ENCODE results near the gene CELA2A. TPM values are rescaled to one million over a fixed set of nuclear protein-coding genes. Genes with fewer than 3 reads are reported as not detected.
"Not testable (repeated sequence)": the region's sequence is repeated elsewhere in the genome, so short reads cannot be mapped to it uniquely, and the experiment has no call there.

The CELA2A gene
- polyA plus RNA-seq, 3 donors = not detected

GRCh38 chr1:15482983-15483543 is 26.5 kb downstream of the CELA2A start:
- H3K9ac ChIP-seq (ENCODE audit: insufficient read depth, low read length, poor library complexity, severe bottlenecking); H3K79me2 ChIP-seq (ENCODE audit: insufficient read depth, low read length); H3K27ac ChIP-seq (ENCODE audit: low read depth in 1 of 2, low read length in 2 of 2); H3K4me2 ChIP-seq (replicated peaks; ENCODE audit: extremely low read depth, low read length, poor library complexity, severe bottlenecking); H3K4me3 Mint-ChIP-seq; H3K36me3 ChIP-seq (replicated peaks in 1 of 2; ENCODE audit: control insufficient read depth in 1 of 2, insufficient read depth in 2 of 2, low read length in 2 of 2); H3K4me1 ChIP-seq (ENCODE audit: control insufficient read depth in 1 of 2, insufficient read depth in 2 of 2, low read length in 2 of 2); H3K4me3 ChIP-seq (replicated peaks in 1 of 3; ENCODE audit: low read depth in 2 of 3, low read length in 3 of 3); intact Hi-C loops (cut with micrococcal nuclease); H3K4me1 Mint-ChIP-seq; H3K9me3 Mint-ChIP-seq; H3K27me3 Mint-ChIP-seq (ENCODE audit: low read depth in 3 of 3); H3K9me3 ChIP-seq (replicated peaks in 1 of 2; ENCODE audit: control insufficient read depth in 1 of 2, insufficient read depth in 1 of 2, low read length in 2 of 2); DNase-seq; H4K20me1 ChIP-seq (ENCODE audit: insufficient read depth, low read length); H3K27me3 ChIP-seq (ENCODE audit: control insufficient read depth in 2 of 2, insufficient read depth in 2 of 2, low read length in 2 of 2); H2AFZ ChIP-seq (ENCODE audit: insufficient read depth, low read depth, low read length, poor library complexity, severe bottlenecking): not testable (repeated sequence)
- WGBS (ENCODE audit: insufficient coverage) = 93% methylated on average over 8 of the region's 16 CpGs
- peaks cover 8 to 12% of the 10 kb centered on the region in 2 donors for H3K36me3 Mint-ChIP-seq
- H3K27ac Mint-ChIP-seq = peak overlapping the region in 1 of 7 donors; percentile 54

GRCh38 chr1:15483971-15484370 is 27.4 kb downstream of the CELA2A start:
- intact Hi-C loops (cut with micrococcal nuclease) = no loop called here
- Histone ChIP-seq H2AFZ (ENCODE audit: insufficient read depth, low read depth, low read length, poor library complexity, severe bottlenecking) (no peak overlapping the region), H3K79me2 (ENCODE audit: insufficient read depth, low read length) (no peaks in the 10 kb centered on the region), H3K9me3 (replicated peaks in 1 of 2; ENCODE audit: control insufficient read depth in 1 of 2, insufficient read depth in 1 of 2, low read length in 2 of 2) (no peaks in the 10 kb centered on the region), H3K9ac (ENCODE audit: insufficient read depth, low read length, poor library complexity, severe bottlenecking) (no peak overlapping the region), H3K27ac (ENCODE audit: low read depth in 1 of 2, low read length in 2 of 2) (no peak overlapping the region), H3K4me1 (ENCODE audit: control insufficient read depth in 1 of 2, insufficient read depth in 2 of 2, low read length in 2 of 2) (no peaks in the 10 kb centered on the region), H3K36me3 (replicated peaks in 1 of 2; ENCODE audit: control insufficient read depth in 1 of 2, insufficient read depth in 2 of 2, low read length in 2 of 2) (no peaks in the 10 kb centered on the region), H3K27me3 (ENCODE audit: control insufficient read depth in 2 of 2, insufficient read depth in 2 of 2, low read length in 2 of 2) (no peaks in the 10 kb centered on the region), H3K4me3 (replicated peaks in 1 of 3; ENCODE audit: low read depth in 2 of 3, low read length in 3 of 3) (no peak overlapping the region), H3K4me2 (replicated peaks; ENCODE audit: extremely low read depth, low read length, poor library complexity, severe bottlenecking) (no peak overlapping the region), H4K20me1 (ENCODE audit: insufficient read depth, low read length) (no peaks in the 10 kb centered on the region)
- no peak overlapping the region for H3K4me3 Mint-ChIP-seq
- 92% methylated on average over 2 of the region's 2 CpGs for WGBS (ENCODE audit: insufficient coverage)
- peaks cover 0 to 3% (median 0%) of the 10 kb centered on the region in 3 donors for H3K27me3 Mint-ChIP-seq (ENCODE audit: low read depth in 3 of 3)
- TF ChIP-seq CTCF (IDR thresholded peaks at IDR 0.05) = no peak
- H3K9me3 Mint-ChIP-seq = peaks cover 0 to 4% (median 0%) of the 10 kb centered on the region in 7 donors
- peaks cover 8 to 12% of the 10 kb centered on the region in 2 donors for H3K36me3 Mint-ChIP-seq
- H3K27ac Mint-ChIP-seq = no peak overlapping the region
- peaks cover 2% of the 10 kb centered on the region for H3K4me1 Mint-ChIP-seq
- DNase-seq = no peak

- intact Hi-C loops (cut with micrococcal nuclease); H3K9ac ChIP-seq (ENCODE audit: insufficient read depth, low read length, poor library complexity, severe bottlenecking); H3K9me3 Mint-ChIP-seq; H2AFZ ChIP-seq (ENCODE audit: insufficient read depth, low read depth, low read length, poor library complexity, severe bottlenecking); H3K27me3 ChIP-seq (ENCODE audit: control insufficient read depth in 2 of 2, insufficient read depth in 2 of 2, low read length in 2 of 2); H3K4me2 ChIP-seq (replicated peaks; ENCODE audit: extremely low read depth, low read length, poor library complexity, severe bottlenecking); H3K27me3 Mint-ChIP-seq (ENCODE audit: low read depth in 3 of 3); H3K27ac ChIP-seq (ENCODE audit: low read depth in 1 of 2, low read length in 2 of 2); H3K9me3 ChIP-seq (replicated peaks in 1 of 2; ENCODE audit: control insufficient read depth in 1 of 2, insufficient read depth in 1 of 2, low read length in 2 of 2); H4K20me1 ChIP-seq (ENCODE audit: insufficient read depth, low read length); H3K4me3 ChIP-seq (replicated peaks in 1 of 3; ENCODE audit: low read depth in 2 of 3, low read length in 3 of 3); H3K4me1 Mint-ChIP-seq; H3K79me2 ChIP-seq (ENCODE audit: insufficient read depth, low read length); H3K36me3 ChIP-seq (replicated peaks in 1 of 2; ENCODE audit: control insufficient read depth in 1 of 2, insufficient read depth in 2 of 2, low read length in 2 of 2); H3K4me3 Mint-ChIP-seq; DNase-seq; H3K4me1 ChIP-seq (ENCODE audit: control insufficient read depth in 1 of 2, insufficient read depth in 2 of 2, low read length in 2 of 2); H3K27ac Mint-ChIP-seq: not testable (repeated sequence)
- WGBS (ENCODE audit: insufficient coverage) = no CpG with 5 or more reads among the region's 6 CpGs
- peaks cover 8 to 12% of the 10 kb centered on the region in 2 donors for H3K36me3 Mint-ChIP-seq
Observed at GRCh38 chr1:15484443-15484842, 27.9 kb downstream of the CELA2A start.
